ENCODE results near the gene TWIST2.

DNA sequence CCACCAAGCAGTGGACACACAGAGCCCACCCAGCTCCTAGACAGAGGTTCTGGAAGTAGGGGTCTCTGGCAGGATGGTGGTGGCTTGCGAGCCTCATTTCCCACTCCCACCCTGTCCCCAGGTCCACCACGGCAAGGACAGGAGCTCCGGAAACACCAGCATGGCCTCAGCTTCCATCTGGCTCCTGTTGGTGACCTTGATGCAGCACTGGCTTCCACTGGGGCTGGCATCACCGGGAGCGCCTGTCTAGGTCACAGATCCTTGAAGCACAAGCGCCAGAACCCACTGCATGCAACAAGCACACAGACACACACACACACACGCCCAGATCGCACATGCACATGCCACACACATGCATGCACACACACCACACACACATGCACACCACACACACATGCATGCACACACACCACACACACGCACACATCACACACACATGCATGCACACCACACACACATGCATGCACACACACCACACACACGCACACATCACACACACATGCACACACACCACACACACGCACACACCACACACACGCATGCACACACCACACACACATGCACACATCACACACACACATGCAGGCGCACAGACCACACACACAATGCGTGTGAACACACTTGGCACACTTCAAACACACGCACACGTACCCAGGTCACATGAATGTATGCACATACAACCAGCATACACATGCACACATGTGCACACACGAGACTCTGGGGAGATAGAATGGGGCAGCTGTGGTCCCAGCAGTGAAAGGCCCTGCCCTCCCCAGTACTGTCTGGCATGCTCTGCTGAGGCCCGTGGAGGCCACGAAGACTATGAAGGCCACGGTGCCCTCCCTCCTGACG is 63.7 kb downstream of the TWIST2 start:
- TF ChIP-seq, protein P1, sequence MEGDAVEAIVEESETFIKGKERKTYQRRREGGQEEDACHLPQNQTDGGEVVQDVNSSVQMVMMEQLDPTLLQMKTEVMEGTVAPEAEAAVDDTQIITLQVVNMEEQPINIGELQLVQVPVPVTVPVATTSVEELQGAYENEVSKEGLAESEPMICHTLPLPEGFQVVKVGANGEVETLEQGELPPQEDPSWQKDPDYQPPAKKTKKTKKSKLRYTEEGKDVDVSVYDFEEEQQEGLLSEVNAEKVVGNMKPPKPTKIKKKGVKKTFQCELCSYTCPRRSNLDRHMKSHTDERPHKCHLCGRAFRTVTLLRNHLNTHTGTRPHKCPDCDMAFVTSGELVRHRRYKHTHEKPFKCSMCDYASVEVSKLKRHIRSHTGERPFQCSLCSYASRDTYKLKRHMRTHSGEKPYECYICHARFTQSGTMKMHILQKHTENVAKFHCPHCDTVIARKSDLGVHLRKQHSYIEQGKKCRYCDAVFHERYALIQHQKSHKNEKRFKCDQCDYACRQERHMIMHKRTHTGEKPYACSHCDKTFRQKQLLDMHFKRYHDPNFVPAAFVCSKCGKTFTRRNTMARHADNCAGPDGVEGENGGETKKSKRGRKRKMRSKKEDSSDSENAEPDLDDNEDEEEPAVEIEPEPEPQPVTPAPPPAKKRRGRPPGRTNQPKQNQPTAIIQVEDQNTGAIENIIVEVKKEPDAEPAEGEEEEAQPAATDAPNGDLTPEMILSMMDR (IDR thresholded peaks at IDR 0.05): no peak
- TF ChIP-seq POLR2A (IDR thresholded peaks at IDR 0.05) (no peak), POLR2AphosphoS5 (IDR thresholded peaks at IDR 0.05) (no peak)

All from breast epithelium (tissue), 3 donors.